ENCODE data around the gene GIMAP2.
"Not testable (repeated sequence)": the region's sequence is repeated elsewhere in the genome, so short reads cannot be mapped to it uniquely, and the experiment has no call there.

Gene GIMAP2

DNA sequence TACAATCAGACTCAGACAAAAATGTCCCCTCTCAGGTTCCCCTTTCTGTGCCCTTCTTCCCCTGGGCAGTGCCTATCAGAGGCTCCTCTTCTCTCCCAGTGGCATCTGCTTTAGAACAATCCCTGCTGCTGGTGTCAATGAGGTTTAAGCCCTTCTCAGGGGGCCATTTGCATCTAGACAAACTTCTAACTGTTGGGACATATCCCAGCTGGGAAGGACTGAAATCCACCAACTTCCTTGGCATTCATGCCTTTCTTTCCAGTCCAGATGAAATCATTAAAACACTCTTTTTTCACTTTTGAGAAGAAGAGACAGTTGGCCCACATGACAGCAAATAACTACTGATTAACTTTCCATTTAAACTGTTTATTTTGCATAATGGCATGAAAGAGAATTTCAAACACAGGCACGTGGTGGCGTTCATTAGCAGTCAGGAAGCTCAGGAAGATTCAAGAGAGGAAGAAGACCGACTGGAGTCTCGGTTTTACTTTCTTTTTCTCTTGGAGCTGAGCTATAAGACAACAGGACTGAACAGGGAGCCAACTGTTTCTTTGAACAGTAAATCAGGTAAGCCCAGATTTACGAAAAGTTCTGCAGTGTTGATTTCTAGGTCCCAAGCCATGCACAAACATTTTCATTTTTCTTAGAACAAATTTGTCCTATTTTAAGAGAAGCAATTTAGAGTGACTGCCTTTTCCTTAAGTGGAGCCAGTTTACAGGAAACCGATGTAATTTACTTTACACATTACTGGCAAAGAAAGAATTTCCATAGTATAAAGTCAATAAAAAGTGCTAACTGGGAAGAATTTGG is at the start of gene GIMAP2:
TSS of gene GIMAP2 (plus strand) at position 488 of the 811 bp plus-strand sequence. CDS start 1,354 bp downstream, outside the sequence.
- DNase-seq: no peak

DNA sequence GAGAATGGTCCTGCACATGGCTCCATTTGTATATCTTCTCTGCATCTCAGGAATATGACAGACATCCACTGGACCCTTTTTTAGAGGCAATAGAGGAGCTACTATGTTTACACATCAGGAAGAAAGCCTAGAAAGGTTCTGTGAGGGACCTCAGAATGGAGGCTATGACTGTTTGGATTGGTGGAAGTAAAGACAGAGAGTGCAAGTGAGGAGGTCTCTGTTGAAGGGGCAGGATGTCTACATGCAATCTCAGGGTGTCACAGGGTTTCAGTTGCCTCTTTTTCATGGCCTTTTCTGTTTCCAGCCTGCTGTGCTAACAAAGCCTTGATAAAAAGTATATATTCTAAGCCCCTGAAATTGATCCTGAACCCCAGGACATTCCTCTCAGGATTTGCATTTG is 43.7 kb upstream of the GIMAP2 start:
- DNase-seq: no peak

GRCh38 chr7:150642926-150643325 is 42.6 kb upstream of the GIMAP2 start:
- DNase-seq: no peak

- no peak for DNase-seq
Observed at GRCh38 chr7:150645259-150646020, 40.1 kb upstream of the GIMAP2 start.

DNA sequence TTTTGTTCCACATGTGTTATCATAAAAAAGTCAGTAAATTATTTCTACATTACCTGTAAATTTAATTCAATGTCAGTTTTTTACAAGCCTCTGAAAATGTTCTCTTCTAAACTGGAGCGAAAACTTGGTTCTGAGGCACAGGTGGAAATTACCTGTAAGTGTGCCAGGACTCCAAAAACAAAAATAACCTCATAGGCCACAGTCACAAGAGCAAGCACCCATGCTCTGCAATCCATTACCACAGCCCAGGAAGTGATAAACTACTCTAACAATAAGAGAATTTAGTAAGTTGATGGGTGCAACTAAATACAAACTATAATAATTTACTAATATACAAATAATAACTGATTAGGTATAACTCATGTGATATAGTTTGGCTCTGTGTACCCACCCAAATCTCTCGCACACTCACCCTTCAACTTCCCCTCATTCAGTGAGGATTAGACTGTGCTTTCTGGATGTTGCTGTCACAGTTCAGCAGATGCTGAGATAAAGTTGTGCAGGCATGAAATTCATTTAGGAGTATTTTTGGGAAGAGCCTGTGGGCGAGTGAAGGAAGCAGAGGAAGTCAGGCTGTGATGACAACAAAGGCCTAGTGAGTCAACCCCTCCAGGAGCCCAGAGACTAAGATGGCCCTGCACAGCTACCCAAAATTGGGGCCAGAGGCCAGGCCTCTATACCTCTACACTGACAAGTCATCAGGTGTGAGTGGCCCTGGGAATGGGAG is 37.0 kb upstream of the GIMAP2 start:
- no peak for DNase-seq

GRCh38 chr7:150649080-150649385 is 36.5 kb upstream of the GIMAP2 start:
- no peak for DNase-seq

DNA sequence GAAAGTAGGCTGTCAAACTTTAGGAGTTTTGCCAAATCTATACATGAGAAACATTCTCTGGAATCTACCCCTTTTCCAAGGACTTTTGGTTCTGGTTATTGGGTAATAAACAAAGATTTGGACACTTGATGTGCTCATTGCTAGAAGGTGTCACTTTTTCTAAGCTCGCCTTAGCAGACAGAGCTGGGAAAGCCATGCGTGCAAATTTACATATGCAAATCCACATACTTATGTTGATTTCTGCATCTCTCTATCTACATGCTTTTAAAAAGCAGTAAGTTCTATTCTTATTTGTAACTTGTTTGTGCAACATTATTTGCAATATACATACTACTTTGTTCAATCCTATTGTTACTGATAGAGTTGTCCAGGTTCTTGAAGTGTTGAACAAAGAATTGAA is 30.8 kb upstream of the GIMAP2 start:
- DNase-seq: no peak

- no peak for DNase-seq
Observed at GRCh38 chr7:150656047-150656446, 29.5 kb upstream of the GIMAP2 start.

DNA sequence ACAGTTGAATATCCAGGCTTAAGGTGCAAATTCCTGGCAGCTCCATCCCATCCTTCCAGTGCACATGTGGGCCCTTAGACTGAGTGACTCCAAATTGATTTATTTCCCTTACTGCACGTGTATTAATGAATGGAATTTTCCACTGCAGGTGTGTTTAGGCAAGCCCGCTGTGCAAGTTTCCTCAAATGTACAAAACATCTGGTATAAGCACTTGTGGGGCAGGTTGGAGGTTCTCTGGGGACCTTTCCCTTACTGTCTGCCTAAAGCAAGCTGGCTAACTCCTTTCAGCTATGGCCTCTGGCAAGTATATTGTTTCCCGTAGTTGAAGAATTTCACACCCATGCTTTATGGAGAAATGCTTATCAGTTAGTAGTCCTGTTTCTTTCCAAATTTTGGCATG is 28.0 kb upstream of the GIMAP2 start:
- no peak for DNase-seq

DNA sequence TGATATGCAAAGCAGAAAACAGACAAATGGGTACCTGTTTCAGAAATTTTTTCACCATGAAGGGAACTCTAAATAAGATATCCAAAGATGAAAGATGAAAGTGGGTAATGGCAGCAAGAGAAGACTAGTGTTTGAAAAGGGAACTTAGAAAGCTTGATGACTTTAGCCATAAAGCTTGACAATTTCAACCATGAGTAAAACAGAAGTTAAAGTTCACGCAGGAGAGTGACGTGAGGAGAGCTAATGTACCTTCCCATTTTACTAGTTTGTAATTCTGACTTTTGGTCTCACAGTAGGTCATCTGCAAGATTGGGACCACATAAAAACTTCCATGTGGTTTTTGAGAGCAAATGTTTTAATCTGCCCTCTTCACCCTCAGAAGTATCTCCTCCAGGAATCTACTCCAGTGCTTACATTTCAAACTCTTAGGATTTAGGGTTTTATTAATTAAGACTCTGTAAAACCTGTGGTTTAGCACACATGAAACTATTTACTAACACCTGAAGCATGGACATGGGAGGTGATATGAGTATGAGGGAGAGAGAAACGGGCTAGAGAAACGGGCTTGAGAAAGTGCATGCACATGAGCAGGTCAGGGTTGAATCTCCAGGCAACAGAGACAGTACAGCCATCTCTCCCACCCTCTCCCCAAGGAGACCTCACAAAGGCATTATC is 24.4 kb upstream of the GIMAP2 start:
- no peak for DNase-seq

- DNase-seq: not testable (repeated sequence)
Observed at GRCh38 chr7:150662821-150663220, 22.7 kb upstream of the GIMAP2 start.

DNA sequence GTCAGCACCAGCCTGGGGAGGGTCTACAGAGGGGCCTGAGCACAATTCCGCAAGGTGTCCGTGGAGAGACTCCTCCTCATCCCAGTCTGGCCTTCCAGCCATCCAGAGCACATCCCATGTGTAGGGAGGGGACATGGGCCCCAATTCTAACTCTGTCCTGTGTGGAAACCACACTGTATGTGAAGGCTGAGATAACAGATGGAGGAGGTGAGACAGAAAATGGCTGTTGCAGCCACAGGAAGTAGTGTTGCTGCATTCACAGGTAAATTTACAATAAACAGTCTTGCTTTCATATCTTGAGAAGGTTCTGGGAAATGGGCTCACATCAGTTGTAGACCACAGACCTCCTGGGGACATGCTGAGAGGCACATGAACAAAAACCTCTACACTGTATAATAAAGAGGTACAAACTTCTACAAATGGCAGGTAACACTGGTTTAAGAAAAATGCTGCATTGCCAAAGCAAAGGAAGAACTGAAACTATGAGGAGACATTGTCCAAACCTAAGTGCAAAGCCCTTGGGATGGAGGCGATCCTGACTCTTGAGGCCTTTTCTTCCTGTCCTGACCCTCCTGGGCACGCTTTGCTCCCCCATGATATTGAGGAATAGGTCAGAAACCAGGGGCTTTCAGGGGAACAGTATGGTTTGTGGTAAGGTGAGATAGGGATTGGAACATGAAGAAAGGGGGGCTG is 21.6 kb upstream of the GIMAP2 start:
- DNase-seq: no peak

DNA sequence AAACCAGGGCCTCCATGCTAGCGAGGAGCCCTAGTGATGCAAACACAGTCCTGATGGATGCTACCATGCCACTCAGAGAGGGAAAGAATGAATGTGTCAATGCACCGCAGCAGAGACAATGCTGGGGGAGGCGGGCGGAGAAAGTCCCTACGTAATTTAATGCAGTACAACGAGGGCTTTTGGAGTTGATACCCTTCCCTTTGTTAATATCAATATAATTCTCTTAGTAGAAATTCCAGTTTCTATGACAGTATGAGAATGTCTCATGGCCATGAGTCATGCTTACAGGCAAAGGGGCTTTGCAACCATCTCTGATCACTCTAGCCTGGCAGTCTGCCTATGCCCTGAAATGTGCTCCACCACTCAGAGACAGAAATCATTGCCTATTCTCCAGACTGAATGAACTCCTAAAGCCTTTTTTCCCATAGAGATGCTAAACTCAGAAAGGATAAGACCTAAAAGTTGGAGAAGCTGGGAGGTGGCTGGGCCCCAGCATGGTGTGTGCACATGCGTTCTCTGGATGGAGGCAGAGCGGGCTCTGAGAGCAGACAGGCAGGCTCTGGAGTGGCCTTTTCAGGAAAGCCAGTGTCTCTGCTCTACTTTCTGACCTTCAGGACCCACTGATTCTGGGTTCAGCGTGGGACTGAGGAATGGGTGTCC is 20.3 kb upstream of the GIMAP2 start:
- DNase-seq: no peak

GRCh38 chr7:150665896-150666295 is 19.6 kb upstream of the GIMAP2 start:
- DNase-seq: no peak

GRCh38 chr7:150666412-150666811 is 19.1 kb upstream of the GIMAP2 start:
- DNase-seq: no peak

DNA sequence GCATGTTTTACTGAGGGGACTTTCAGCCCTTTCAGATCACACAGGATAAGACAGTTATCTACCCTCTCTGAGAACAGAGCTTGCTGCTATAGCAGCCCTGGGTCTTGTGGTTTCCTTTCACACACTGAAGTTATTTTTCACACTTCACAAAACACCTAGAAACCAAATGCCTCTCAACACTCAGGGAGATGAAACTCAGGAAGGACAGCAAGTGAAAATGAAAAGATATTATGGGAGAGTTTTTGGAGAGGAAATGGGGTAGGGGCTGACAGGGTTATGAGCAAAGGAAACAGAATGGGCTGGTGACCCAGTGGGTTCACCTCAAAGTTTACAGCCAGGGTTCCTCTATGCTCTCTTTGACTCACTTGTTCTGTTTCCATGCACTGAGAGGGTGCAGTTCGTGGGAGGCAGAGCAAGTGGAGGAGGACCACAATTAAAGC is 17.0 kb upstream of the GIMAP2 start:
- DNase-seq: no peak

DNA sequence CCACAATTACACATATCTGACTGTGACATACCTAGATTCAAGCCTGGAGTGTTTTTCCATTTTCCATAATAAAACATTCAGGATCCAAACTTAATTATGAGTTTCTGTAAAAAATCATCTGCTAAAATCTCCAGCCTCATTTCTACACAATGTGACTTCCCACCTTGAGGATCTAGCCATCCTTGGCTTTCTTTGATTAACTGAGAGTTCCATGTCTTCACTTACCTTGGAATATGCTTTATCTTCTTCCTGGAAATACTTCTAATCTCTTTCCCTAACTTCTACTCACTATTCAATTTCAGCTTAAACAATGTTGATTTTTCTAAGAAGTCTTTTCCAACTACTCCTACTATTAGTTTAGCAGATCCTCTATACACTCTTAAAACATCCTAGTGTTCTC is 16.5 kb upstream of the GIMAP2 start:
- no peak for DNase-seq

GRCh38 chr7:150671798-150672585 is 13.5 kb upstream of the GIMAP2 start:
- not testable (repeated sequence) for DNase-seq

DNA sequence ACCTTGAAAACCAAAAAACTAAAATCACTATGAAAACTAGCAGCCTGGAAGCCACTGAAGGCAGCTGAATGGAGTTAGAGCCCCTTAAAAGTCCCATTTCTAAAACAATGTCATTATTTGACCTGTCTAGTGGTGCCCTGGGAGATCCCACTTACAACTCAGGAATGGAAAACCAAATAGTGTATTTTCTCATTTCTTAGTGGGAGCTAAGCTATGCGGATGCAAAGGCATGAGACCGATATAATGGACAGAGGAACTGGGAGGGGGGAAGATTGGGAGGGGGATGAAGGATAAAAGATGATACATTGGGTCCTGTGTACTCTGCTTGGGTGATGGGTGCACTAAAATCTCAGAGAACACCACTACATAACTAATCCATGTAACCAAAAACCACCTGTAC is 9.8 kb upstream of the GIMAP2 start:
- no peak for DNase-seq

GRCh38 chr7:150676276-150676675 is 9.2 kb upstream of the GIMAP2 start:
- not testable (repeated sequence) for DNase-seq

GRCh38 chr7:150676854-150677253 is 8.7 kb upstream of the GIMAP2 start:
- DNase-seq: not testable (repeated sequence)
